ENCODE data around the gene HLCS. TPM values are rescaled to one million over a fixed set of nuclear protein-coding genes. Genes with fewer than 3 reads are reported as not detected.

HLCS gene
- total and polyA plus RNA-seq, 7 donors: 3.0 to 26.0 (median 12.5) TPM

DNA sequence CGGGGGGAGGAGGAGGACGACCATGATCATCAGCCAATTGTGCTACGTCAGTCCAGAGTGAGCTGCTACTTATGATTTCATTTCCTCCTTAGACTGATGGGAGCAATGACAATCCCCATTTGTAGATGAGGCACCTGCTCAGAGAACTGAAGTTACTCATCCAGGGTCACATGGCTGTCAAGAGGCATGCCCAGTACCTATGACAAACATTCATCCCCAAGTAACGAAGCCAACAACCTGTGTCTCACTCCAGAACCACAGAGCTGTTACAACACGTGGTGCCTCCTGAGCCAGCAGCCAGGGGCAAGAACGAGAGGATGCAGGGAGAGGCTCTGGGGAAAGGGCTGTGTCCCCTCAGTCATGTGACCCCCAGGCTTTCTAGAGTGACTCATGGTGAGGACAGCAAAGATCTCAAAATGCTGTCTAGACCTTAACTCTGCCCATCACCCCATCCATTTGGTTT lies 173.9 kb downstream of the HLCS start:
- TF ChIP-seq POLR2A (IDR thresholded peaks at IDR 0.05): no peak
- TF ChIP-seq POLR2AphosphoS5 (IDR thresholded peaks at IDR 0.05): no peak
- TF ChIP-seq, protein P1, sequence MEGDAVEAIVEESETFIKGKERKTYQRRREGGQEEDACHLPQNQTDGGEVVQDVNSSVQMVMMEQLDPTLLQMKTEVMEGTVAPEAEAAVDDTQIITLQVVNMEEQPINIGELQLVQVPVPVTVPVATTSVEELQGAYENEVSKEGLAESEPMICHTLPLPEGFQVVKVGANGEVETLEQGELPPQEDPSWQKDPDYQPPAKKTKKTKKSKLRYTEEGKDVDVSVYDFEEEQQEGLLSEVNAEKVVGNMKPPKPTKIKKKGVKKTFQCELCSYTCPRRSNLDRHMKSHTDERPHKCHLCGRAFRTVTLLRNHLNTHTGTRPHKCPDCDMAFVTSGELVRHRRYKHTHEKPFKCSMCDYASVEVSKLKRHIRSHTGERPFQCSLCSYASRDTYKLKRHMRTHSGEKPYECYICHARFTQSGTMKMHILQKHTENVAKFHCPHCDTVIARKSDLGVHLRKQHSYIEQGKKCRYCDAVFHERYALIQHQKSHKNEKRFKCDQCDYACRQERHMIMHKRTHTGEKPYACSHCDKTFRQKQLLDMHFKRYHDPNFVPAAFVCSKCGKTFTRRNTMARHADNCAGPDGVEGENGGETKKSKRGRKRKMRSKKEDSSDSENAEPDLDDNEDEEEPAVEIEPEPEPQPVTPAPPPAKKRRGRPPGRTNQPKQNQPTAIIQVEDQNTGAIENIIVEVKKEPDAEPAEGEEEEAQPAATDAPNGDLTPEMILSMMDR (IDR thresholded peaks at IDR 0.05): no peak
- no peak for TF ChIP-seq EP300 (IDR thresholded peaks at IDR 0.05)
- Histone ChIP-seq H3K36me3 (no peaks in the 10 kb centered on the region), H3K27me3 (no peaks in the 10 kb centered on the region), H3K4me3 (no peak overlapping the region), H3K9me3 (peaks cover 0 to 4% (median 0%) of the 10 kb centered on the region in 4 donors), H3K4me1 (no peaks in the 10 kb centered on the region), H3K27ac (no peak overlapping the region)
- DNase-seq: no peak
- 88 to 89% methylated on average over 6 of the region's 6 CpGs for WGBS, 2 donors
- intact Hi-C loops (cut with DNase I): no loop called here

DNA sequence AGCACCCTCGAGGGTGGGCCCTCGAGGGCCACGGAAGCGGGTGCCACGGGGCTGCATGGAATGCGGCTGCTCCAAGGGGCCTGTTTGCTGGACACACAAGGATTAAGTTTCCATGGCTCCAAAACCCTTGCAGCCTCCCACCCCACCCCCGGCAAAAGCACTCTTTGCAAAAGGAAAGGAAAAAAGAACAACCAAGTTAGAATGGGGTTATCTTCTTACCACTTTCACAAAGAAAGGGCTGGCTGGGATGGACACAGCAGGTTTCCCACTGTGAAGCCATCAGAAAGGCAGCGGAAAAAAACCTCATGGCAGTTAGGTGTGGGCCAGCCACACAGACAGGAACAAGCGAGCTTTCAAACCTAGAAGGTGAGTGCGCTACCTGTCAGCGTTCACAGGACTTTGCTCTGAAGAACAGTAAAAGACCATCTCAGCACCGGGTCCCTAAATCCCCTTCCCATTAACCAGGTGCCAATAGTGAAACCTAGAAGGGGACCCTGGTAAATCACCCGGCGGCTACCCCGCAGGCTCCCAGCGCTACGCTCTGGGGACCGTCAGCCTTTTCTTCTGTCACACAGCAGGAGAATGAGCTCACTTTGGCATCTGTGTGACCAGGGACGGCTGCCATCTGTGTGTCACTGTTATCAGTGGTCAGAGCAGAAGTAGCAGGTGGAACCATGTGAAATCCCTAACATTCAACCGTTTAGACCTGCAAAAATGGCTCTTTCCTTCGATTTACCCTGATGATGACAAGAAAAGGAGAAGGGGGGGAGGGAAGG lies 174.6 kb downstream of the HLCS start:
- Histone ChIP-seq H3K27ac (no peak overlapping the region), H3K27me3 (no peaks in the 10 kb centered on the region), H3K4me3 (no peak overlapping the region), H3K36me3 (no peaks in the 10 kb centered on the region), H3K9me3 (peaks cover 0 to 4% (median 0%) of the 10 kb centered on the region in 4 donors), H3K4me1 (no peaks in the 10 kb centered on the region)
- no peak for DNase-seq
- TF ChIP-seq, protein P1 (IDR thresholded peaks at IDR 0.05): no peak
- TF ChIP-seq POLR2AphosphoS5 (IDR thresholded peaks at IDR 0.05) (no peak), EP300 (IDR thresholded peaks at IDR 0.05) (no peak), POLR2A (IDR thresholded peaks at IDR 0.05) (no peak)
- WGBS, 2 donors: 91 to 94% methylated on average over 21 of the region's 21 CpGs
- intact Hi-C loops (cut with DNase I): no loop called here

DNA sequence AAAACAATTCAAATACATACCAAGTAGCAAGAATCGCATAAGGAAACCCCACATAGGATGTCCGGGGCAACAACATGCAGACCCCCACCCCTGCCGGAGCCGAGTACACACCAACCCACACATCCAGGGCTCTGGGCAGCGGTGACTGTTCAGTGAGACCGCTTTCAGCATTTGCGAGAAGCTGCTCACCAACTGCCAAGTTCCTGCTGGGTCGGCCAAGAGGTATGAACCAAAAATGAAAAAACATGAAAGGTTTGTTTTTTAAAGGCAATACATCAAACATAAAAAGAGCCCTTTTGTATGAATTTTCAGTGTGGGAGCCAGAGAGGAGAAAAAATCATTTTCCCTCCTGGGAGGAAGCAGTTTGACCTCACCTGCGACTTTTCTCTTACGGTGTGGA lies 175.3 kb downstream of the HLCS start:
- 94 to 97% methylated on average over 10 of the region's 10 CpGs for WGBS, 2 donors

DNA sequence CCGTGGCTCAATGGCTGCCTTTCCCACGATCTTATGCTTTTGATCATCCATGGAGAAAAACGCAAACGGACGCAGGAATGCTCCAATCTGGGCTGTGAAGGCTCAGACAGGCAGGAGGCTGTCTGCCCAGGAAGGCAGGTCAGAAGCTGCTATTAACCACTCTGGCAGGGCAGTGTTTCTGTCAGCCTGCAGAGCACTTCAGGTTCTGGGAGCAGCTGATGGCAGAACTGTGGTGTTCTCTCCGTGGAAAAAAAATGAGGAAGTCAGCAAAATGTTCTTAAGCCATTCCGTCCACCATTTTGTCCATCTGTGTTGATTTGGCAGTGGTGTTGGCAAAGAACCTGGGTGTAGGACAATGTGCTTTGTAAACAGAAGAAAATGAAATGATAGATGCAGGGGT lies 175.9 kb downstream of the HLCS start:
- Histone ChIP-seq H3K4me3 (no peak overlapping the region), H3K27ac (no peak overlapping the region), H3K4me1 (no peaks in the 10 kb centered on the region), H3K27me3 (no peaks in the 10 kb centered on the region), H3K9me3 (no peaks in the 10 kb centered on the region), H3K36me3 (no peaks in the 10 kb centered on the region)
- no peak for DNase-seq
- TF ChIP-seq, protein P1 (IDR thresholded peaks at IDR 0.05): no peak
- TF ChIP-seq EP300 (IDR thresholded peaks at IDR 0.05) (no peak), POLR2A (IDR thresholded peaks at IDR 0.05) (no peak), POLR2AphosphoS5 (IDR thresholded peaks at IDR 0.05) (no peak)
- intact Hi-C loops (cut with DNase I): no loop called here
- 85 to 93% methylated on average over 7 of the region's 7 CpGs for WGBS, 2 donors

More for the DNA sequence above, 175.3 kb downstream of the HLCS start:
- H3K27ac ChIP-seq: no peak overlapping the region
- intact Hi-C loops (cut with DNase I): no loop called here
- H3K9me3 ChIP-seq: peaks cover 0 to 3% (median 0%) of the 10 kb centered on the region in 4 donors
- H3K27me3 ChIP-seq: no peaks in the 10 kb centered on the region
- H3K4me1 ChIP-seq: no peaks in the 10 kb centered on the region
- no peak for TF ChIP-seq EP300 (IDR thresholded peaks at IDR 0.05)
- TF ChIP-seq POLR2AphosphoS5 (IDR thresholded peaks at IDR 0.05): no peak
- TF ChIP-seq POLR2A (IDR thresholded peaks at IDR 0.05): no peak
- TF ChIP-seq, protein P1 (IDR thresholded peaks at IDR 0.05): no peak
- H3K36me3 ChIP-seq: no peaks in the 10 kb centered on the region
- DNase-seq: no peak
- no peak overlapping the region for H3K4me3 ChIP-seq

Data from sigmoid colon (tissue), 7 donors.